HFF-Myc (cell line): Measurements from ENCODE around the gene CNTFR.

Experiments used
- DNase-seq: peaks from one replicate; pipeline ENCODE4 v3.0.0-alpha.2; 2011; ENCODE audit warnings: low read depth; ENCODE audit errors: extremely low read depth
- H3K4me3 ChIP-seq: replicated peaks from 2 replicates; pipeline ENCODE4 v1.5.1; 2011; ENCODE audit warnings: low read depth, mild to moderate bottlenecking, control low read depth, low read length
- CTCF ChIP-seq: IDR thresholded peaks from 2 replicates; pipeline ENCODE4 v1.5.1; 2012; ENCODE audit warnings: mild to moderate bottlenecking, low read depth, low read length, control low read depth; ENCODE audit errors: missing control alignments

The CNTFR gene

DNA sequence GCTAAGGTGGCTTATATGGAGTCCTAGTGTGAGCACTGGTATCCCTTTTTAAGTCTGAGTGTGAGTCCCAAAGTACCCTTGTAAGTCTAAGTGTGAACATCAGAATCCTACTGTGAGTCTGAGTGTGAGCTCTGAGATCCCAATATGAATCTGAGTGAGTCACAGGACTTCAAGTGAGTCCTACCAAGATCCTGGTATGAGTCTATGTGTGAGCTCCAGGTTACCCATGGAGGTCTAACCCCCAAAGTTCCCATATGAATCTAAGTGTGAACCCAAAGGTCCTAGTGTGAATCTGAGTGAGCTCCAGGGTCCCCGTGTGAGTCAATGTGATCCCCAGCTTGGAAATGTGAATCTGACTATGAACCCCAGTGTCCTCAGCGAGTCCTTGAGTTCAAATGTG lies 2.3 kb downstream of the CNTFR start:
- H3K4me3 ChIP-seq: no peak overlapping the region
- no peak for TF ChIP-seq CTCF
- no peak for DNase-seq

GRCh38 chr9:34585946-34586669 lies 3.4 kb downstream of the CNTFR start:
- no peak for DNase-seq
- no peak for TF ChIP-seq CTCF
- H3K4me3 ChIP-seq: no peak overlapping the region

DNA sequence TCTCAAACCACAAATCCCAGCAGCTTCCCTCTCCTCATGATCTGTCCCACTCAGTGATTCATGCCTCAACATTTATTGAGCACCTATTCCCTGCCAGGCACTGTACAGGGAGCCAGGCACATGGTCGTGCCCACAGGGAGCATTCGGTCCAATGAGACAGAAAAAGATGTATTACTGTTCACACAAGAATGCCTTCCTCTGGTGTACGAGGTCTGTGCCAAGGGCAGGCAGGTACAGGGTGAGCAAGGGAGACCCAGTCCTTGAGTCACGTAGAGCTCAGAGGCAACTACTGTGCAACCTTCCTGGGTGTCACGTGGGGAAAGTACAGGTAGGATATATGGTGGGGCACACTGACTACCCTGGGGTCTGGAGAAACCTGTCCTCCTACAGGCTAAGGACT lies 4.6 kb downstream of the CNTFR start:
- DNase-seq: no peak
- H3K4me3 ChIP-seq: no peak overlapping the region
- no peak for TF ChIP-seq CTCF

- no peak for DNase-seq
- TF ChIP-seq CTCF: no peak
- no peak overlapping the region for H3K4me3 ChIP-seq
These were observed 6.7 kb downstream of the CNTFR start for GRCh38 chr9:34582787-34583186.

DNA sequence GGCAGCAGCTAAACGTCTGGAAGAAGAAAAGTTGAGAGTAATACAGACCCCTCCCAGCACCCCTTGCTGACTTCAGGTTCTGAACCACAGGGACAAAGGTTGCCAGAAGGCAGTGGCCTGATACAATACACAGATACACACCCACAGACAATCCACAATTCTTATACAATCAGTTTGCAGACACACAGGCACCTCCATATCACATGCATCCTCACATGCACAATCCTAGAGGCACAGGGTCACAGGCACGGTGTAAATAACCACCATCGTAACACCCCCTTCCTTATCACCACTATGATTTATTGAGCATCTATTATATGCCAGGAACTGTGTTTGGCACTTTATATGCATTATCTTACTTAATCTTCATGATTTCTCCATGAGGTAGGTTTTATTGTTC lies 8.2 kb downstream of the CNTFR start:
- DNase-seq: no peak
- TF ChIP-seq CTCF: no peak
- H3K4me3 ChIP-seq: no peak overlapping the region

DNA sequence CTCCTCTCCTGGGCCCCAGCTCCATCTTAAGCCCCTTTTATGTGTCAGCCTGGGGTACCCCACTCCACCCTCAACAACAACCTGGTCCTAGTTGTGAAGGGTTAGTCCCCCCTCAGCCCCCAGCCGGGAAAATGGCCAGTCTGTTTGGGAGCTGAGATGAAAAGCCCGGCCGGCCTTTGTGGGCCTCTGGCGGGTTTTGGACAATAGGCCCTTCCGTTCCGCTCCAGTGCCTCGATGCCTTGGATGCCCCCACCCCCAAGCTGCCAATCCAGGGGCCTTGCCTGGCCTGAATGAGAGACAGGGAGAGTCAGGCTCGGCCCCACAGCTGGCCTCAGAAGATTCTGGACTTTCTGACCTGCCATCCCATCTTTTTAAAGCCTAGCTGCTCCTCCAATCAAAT lies 9.2 kb downstream of the CNTFR start:
- no peak for TF ChIP-seq CTCF
- no peak for DNase-seq
- H3K4me3 ChIP-seq: no peak overlapping the region

DNA sequence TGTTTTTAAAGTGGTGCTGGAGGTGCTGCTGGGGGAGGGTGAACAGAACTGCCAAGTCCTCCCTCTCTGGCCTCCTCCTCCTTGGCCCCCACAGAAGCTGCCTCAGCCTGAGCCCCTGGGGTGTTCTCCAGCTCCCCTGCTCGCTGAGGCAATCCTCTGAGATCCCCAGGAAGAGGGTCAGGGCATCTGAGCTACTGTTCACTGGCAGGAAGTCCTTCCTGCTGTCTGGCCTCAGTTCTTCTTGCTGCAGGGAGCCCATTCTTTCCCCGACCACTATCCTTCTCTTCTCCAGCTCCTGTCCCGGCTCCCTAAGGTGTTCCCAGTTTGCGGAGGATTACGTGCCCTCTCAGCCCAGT lies 9.7 kb downstream of the CNTFR start:
- no peak for TF ChIP-seq CTCF
- H3K4me3 ChIP-seq: no peak overlapping the region
- DNase-seq: no peak
